HPDE6-E6E7 (cell line): ENCODE measurements around the gene SSX2IP.
"Not testable (repeated sequence)": the region's sequence is repeated elsewhere in the genome, so short reads cannot be mapped to it uniquely, and the experiment has no call there.

Experiments
- DNase-seq: peaks from one replicate; pipeline ENCODE4 v3.0.0; 2011; ENCODE audit warnings: missing footprints; ENCODE audit errors: extremely low spot score

SSX2IP gene

GRCh38 chr1:84619383-84620102, 70.7 kb downstream of the SSX2IP start:
- peak; percentile 82 for DNase-seq

GRCh38 chr1:84617349-84617748, 72.9 kb downstream of the SSX2IP start:
- DNase-seq = no peak

GRCh38 chr1:84615790-84616189, 74.5 kb downstream of the SSX2IP start:
- DNase-seq = no peak

GRCh38 chr1:84613887-84614286, 76.4 kb downstream of the SSX2IP start:
- no peak for DNase-seq

- no peak for DNase-seq
These were observed 77.2 kb downstream of the SSX2IP start for GRCh38 chr1:84613026-84613425.

GRCh38 chr1:84611796-84612195, 78.5 kb downstream of the SSX2IP start:
- DNase-seq = no peak

GRCh38 chr1:84611091-84611490, 79.2 kb downstream of the SSX2IP start:
- DNase-seq = no peak

GRCh38 chr1:84606977-84607376, 83.3 kb downstream of the SSX2IP start:
- DNase-seq = no peak

GRCh38 chr1:84605157-84605556, 85.1 kb downstream of the SSX2IP start:
- no peak for DNase-seq

- DNase-seq = peak; percentile 82
These were observed 86.1 kb downstream of the SSX2IP start for GRCh38 chr1:84603941-84604830.

- DNase-seq = no peak
These were observed 87.0 kb downstream of the SSX2IP start for GRCh38 chr1:84603223-84603622.

GRCh38 chr1:84600796-84601195, 89.5 kb downstream of the SSX2IP start:
- no peak for DNase-seq

- peak; percentile 23 for DNase-seq
These were observed 91.2 kb downstream of the SSX2IP start for GRCh38 chr1:84598846-84599741.

GRCh38 chr1:84598418-84598817, 91.8 kb downstream of the SSX2IP start:
- DNase-seq = no peak

- no peak for DNase-seq
These were observed 93.2 kb downstream of the SSX2IP start for GRCh38 chr1:84597011-84597410.

GRCh38 chr1:84594959-84595358, 95.3 kb downstream of the SSX2IP start:
- not testable (repeated sequence) for DNase-seq
